GM21360 (cell line): ENCODE measurements around the gene CCDC152.
"Not testable (repeated sequence)": the region's sequence is repeated elsewhere in the genome, so short reads cannot be mapped to it uniquely, and the experiment has no call there.

Source experiments
- ATAC-seq: cut with Tn5 transposase; IDR thresholded peaks from one replicate; pipeline ENCODE4 v1.9.1; 2021; ENCODE audit warnings: mild to moderate bottlenecking, moderate library complexity; ENCODE audit not compliant: unreplicated experiment

CCDC152 gene

GRCh38 chr5:42811591-42812446 is 55.2 kb downstream of the CCDC152 start, which contains the start of gene SELENOP:
Gene SELENOP, minus strand, starts transcription at chr5:42811892. Its CDS starts 3,539 bp downstream, at chr5:42808353.
- ATAC-seq: no peak

DNA sequence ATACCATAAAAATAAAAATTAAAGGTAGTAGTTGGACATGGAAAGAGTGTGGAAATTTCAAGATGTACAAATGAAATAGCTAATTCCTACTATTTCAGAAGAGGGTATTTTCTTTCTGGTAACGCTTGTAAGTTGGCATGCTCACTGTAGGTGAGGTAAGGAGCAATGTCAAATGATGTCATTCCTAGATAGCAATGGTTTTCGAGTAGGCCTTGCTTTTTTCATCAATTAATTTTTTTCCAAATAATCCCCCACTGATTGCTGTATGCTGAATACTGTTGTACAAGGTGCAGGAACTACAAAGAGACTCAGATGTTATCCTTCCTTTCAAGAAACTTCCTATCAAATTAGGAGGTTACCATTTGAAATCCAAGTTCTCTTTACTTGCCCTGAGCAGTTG is 56.0 kb downstream of the CCDC152 start:
- ATAC-seq: no peak

DNA sequence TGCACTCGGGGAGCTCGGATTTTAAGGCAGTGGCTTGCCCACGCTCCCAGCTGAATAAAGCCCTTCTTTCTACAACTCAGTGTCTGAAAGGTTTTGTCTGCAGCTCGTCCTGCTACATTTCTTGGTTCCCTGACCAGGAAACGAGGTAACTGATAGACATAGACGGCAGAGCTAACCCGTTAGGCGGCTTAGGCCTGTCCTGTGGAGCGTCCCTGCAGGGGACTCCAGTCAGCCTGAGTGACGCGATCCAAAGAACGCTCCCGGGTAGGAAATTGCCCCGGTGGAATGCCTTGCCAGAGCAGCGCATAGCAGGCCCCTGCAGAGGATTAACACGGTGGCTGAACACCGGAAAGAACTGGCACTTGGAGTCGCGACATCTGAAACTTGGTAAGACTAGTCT is 56.9 kb downstream of the CCDC152 start:
- ATAC-seq: no peak

GRCh38 chr5:42816546-42816945 is 59.9 kb downstream of the CCDC152 start:
- not testable (repeated sequence) for ATAC-seq

DNA sequence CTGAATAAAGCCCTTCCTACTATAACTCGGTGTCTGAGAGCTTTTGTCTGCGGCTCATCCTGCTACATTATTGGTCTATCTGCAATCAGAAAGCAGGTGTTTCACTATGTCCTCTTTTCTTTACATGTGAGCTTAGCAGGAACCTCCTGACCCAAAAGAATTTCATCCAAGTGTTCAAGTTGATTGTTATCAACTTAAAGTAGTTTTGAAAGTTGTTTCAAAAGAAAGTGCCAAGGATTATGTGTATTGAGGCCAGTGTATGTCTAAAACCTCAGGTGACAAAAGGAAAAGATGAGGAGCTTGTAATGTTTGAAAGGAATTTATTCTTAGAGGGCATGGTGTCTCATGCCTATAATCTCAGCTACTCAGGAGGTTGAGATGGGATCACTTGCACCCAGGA is 63.1 kb downstream of the CCDC152 start:
- no peak for ATAC-seq

GRCh38 chr5:42822548-42822947 is 65.9 kb downstream of the CCDC152 start:
- ATAC-seq: no peak

GRCh38 chr5:42824347-42824976 is 67.8 kb downstream of the CCDC152 start:
- no peak for ATAC-seq

- ATAC-seq: no peak
These were observed 69.0 kb downstream of the CCDC152 start for GRCh38 chr5:42825422-42826148.

- ATAC-seq: no peak
These were observed 70.3 kb downstream of the CCDC152 start for GRCh38 chr5:42826757-42827515.

GRCh38 chr5:42828671-42829070 is 72.1 kb downstream of the CCDC152 start:
- no peak for ATAC-seq

DNA sequence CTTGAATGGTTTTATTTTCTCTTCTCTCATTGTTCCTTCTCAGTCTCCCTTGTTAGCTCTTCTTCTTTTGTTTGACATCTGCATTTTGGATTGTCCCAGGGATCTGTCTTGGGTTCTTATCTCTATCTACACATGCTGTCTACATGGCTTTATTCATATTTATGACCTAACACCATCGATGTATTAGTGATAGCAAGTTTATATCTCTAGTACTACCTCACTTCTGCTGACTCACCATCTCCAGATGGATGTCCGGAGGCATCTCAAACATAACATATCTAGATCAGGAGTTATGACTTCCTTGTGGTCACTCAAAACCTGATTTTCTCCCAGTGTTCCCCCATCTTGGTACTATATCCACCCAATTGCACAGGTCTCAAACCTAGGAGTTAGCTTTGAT is 74.3 kb downstream of the CCDC152 start:
- no peak for ATAC-seq

GRCh38 chr5:42832060-42832459 is 75.4 kb downstream of the CCDC152 start:
- ATAC-seq: no peak

GRCh38 chr5:42836070-42836769 is 79.6 kb downstream of the CCDC152 start:
- ATAC-seq: no peak

- no peak for ATAC-seq
These were observed 81.0 kb downstream of the CCDC152 start for GRCh38 chr5:42837601-42838000.

DNA sequence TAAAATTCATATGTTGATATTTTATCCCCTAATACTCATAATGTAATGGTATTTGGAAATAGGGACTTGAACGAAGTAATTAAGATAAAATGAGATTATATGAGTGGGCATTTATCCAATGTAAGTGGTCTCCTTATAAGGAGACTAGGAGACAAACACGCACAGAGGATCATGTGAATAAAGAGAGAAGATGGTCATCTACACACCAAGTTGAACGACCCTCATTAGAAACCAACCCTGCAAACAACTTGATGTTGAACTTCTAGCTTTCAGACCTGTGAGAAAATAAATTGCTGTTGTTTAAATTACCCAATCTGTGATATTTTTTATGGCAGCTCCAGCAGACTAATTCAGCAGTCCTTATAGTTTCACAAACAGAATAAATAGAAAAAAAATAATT is 82.6 kb downstream of the CCDC152 start:
- no peak for ATAC-seq

- no peak for ATAC-seq
These were observed 83.7 kb downstream of the CCDC152 start for GRCh38 chr5:42840269-42840668.

DNA sequence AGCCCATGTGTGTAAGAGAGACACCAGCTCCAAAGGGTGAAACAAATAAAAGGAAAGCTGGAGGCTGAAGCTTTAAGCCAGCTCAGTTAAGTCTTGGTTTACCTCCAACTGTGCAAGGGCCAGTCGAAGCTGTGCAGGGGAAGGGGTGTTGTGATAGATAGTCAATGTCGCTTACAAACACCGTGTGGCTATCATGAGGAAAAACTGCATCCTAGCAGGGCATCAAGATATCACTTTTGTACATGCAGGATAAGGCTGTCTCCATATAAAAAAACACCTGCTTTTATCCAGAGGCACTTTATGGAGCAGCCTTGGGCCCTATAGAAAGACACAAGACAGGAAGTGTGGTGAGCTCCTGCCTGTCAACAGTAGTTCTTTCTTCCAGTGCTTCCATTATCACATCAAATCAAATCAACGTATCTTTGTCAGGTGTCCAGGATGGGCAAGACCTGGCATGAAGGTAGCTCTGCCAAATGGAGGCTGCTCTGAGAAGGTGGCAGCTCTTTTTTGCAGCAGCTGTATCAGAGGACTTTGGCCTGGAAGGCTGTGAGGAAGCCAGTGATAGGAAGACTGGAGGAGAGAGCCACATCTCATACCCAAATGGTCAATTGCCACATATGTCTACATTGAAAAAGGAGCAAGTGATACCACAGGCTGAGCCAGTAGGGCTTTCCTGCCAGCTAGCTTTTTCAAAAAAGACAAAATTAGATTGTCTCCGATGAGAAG is 84.4 kb downstream of the CCDC152 start:
- no peak for ATAC-seq

DNA sequence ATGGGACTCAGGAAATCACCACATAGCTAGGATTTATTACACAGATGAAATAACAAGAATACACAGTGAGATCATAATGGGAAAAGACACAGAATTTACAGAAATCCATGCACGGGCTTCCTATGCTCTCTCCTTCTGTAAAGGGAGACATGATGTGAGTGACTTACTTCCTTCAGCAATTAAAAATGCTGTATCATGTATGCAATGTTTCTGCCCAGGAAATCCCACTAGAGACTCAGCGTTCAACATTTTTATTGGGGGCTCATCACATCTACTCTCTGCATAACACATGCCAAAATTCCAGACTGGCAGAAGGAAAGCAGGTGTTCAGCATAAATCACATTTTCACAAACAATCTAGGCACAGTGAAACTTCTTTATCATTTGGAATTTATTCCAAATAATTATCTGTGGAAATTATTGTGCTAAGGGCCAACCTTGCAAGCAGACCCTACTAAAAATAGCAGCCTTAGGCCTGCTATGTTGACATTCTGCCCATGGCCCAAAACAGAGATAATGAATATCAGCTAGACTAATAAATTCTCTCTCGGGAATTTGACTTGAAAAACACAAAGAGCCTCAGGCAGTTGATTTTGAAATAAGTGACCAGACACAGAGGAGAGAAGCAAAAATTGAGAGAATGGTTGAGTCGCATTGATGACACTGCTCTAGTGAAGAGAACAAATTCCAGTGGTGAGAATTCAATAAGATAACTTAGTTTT is 86.5 kb downstream of the CCDC152 start:
- no peak for ATAC-seq

- ATAC-seq: no peak
These were observed 87.2 kb downstream of the CCDC152 start for GRCh38 chr5:42843675-42844292.
